GM12878 (cell line): ENCODE data around the gene ULBP1. TPM values are rescaled to one million over a fixed set of nuclear protein-coding genes. Genes with fewer than 3 reads are reported as not detected.

Source experiments
- ATAC-seq: fragments of 200-7000 bp; cut with Tn5 transposase; 3 replicates; pipeline ENCODE4 v1.9.1; 2020; ENCODE audit warnings: mild to moderate bottlenecking, moderate library complexity
- BruUV-seq: library from RNA; stranded (reverse); fragments of 400-500 nt; replicated peaks from 2 replicates; lab custom pipeline; 2021; lab: Mats Ljungman, UMichigan
- CTCF ChIA-PET: fragments of 300-600 bp; sonication (Branson Sonifier 250); formaldehyde crosslinking; extraction: SDS; loops from one replicate; lab custom pipeline; 2021; ENCODE audit warnings: inconsistent platforms; lab: Yijun Ruan, JAX
- POLR2A ChIA-PET: fragments of 350-600 bp; formaldehyde crosslinking; extraction: SDS; loops from one replicate; lab custom pipeline; 2021; ENCODE audit warnings: inconsistent platforms; lab: Charles Lee
- RAD21 ChIA-PET: fragments of 300-600 bp; sonication (Branson Sonifier 250); formaldehyde crosslinking; loops from one replicate; lab custom pipeline; 2023; ENCODE audit warnings: antibody characterized with exemption; ENCODE audit not compliant: unreplicated experiment; lab: Charles Lee
- SMC1A ChIA-PET: fragments of 300-600 bp; sonication (Branson Sonifier 250); formaldehyde crosslinking; loops from one replicate; lab custom pipeline; 2023; ENCODE audit not compliant: unreplicated experiment, uncharacterized antibody; lab: Charles Lee
- DNase-seq: peaks from one replicate; pipeline ENCODE4 v3.0.0-alpha.2; 2011; ENCODE audit warnings: low read depth, low spot score
- FAIRE-seq: peaks from 3 replicates; lab custom pipeline; 2011; peaks lifted over from hg19 to GRCh38; lab: Jason Lieb, UNC
- H2AFZ ChIP-seq: 2 replicates; pipeline ENCODE4 v1.6.0; 2011; ENCODE audit warnings: low read depth, low read length, control low read depth; ENCODE audit not compliant: control insufficient read depth
- H3K27ac ChIP-seq: 2 replicates; pipeline ENCODE4 v1.5.1; 2011; ENCODE audit warnings: control low read depth; ENCODE audit not compliant: control insufficient read depth, insufficient read depth
- H3K27me3 ChIP-seq, 2 experiments: replicated peaks in 1 of 2; 2 replicates each; pipeline versions ENCODE4 v1.6.0 to v1.6.1; 2011; ENCODE audit warnings: low read length in 1 of 2; ENCODE audit not compliant: control insufficient read depth in 2 of 2, insufficient read depth in 2 of 2
- H3K36me3 ChIP-seq, 2 experiments: 2 replicates each; pipeline ENCODE4 v1.5.1; 2011; ENCODE audit warnings: low read length in 1 of 2; ENCODE audit not compliant: control insufficient read depth in 2 of 2, insufficient read depth in 2 of 2
- H3K4me1 ChIP-seq: 2 replicates; pipeline ENCODE4 v1.6.1; 2011; ENCODE audit warnings: mild to moderate bottlenecking, low read length, moderate library complexity, mixed read lengths; ENCODE audit not compliant: control insufficient read depth, insufficient read depth
- H3K4me2 ChIP-seq: 2 replicates; pipeline ENCODE4 v1.6.0; 2011; ENCODE audit warnings: control low read depth; ENCODE audit not compliant: control insufficient read depth, insufficient read depth
- H3K4me3 ChIP-seq: fragments of 200-600 bp; sonication (generic); 2 replicates; pipeline ENCODE4 v1.5.1; 2016
- H3K79me2 ChIP-seq: 2 replicates; pipeline ENCODE4 v1.6.0; 2011; ENCODE audit warnings: low read length; ENCODE audit not compliant: control insufficient read depth, insufficient read depth
- H3K9ac ChIP-seq: 2 replicates; pipeline ENCODE4 v1.8.0; 2011; ENCODE audit warnings: low read length, control low read depth, mixed read lengths; ENCODE audit not compliant: control insufficient read depth, insufficient read depth
- H3K9me3 ChIP-seq: replicated peaks from 3 replicates; pipeline ENCODE4 v1.5.1; 2011; ENCODE audit warnings: mild to moderate bottlenecking, low read length; ENCODE audit not compliant: control insufficient read depth, insufficient read depth
- H4K20me1 ChIP-seq: 2 replicates; pipeline ENCODE4 v1.6.0; 2011; ENCODE audit not compliant: control insufficient read depth, insufficient read depth
- KDM1A ChIP-seq: fragments of 200-600 bp; sonication (generic); IDR thresholded peaks from 2 replicates; pipeline ENCODE4 v1.6.1; 2016; ENCODE audit warnings: borderline replicate concordance
- NRF1 ChIP-seq: conservative IDR thresholded peaks from 2 replicates; pipeline ENCODE4 v1.6.1; 2011; ENCODE audit warnings: mild to moderate bottlenecking, low read depth, low read length, improper control_type of control experiment
- PAX5 ChIP-seq: IDR thresholded peaks from 2 replicates; pipeline ENCODE4 v1.6.1; 2011; ENCODE audit warnings: low read depth, low read length, borderline replicate concordance
- PRDM15 ChIP-seq: fragments of 450-650 bp; formaldehyde crosslinking; IDR thresholded peaks from 2 replicates; pipeline ENCODE4 v1.4.0; 2020; ENCODE audit warnings: mild to moderate bottlenecking, moderate library complexity
- SUZ12 ChIP-seq: fragments of 200-600 bp; sonication (generic); IDR thresholded peaks from one replicate; pipeline ENCODE4 v1.6.1; 2018; ENCODE audit warnings: antibody characterized with exemption, mild to moderate bottlenecking; ENCODE audit not compliant: unreplicated experiment
- WGBS: methylation state at CpG from one replicate; pipeline ENCODE4 v1.1.6; 2016; ENCODE audit warnings: low lambda C conversion rate; ENCODE audit not compliant: insufficient replicate concordance, insufficient coverage; ENCODE audit errors: missing lambda C conversion rate; 5-methylcytosine and 5-hydroxymethylcytosine counted together
- in situ Hi-C: fragments of 300-500 bp; cut with MboI; formaldehyde crosslinking; loops from 9 replicates; pipeline ENCODE4 v1.14.3; 2018; ENCODE audit warnings: mixed read lengths
- intact Hi-C: fragments of 100-400 bp; cut with micrococcal nuclease; formaldehyde crosslinking; loops from one replicate; pipeline ENCODE4 v1.14.2; 2022; ENCODE audit not compliant: unreplicated experiment
- polyA plus RNA-seq, 11 experiments: library from polyadenylated mRNA; depleted of rRNA in 4 of 11; unstranded in 6 of 11; stranded (reverse) in 5 of 11; fragments of >200 nt; fragmentation: Nextera tagmentation in 4 of 11; fragmentation: Illumina TruSeq in 1 of 11; extraction: Ambion mirVana in 4 of 11; extraction: Trizol in 1 of 11; gene quantifications; 1 replicate in 1 of 11; 2 replicates in 10 of 11; pipeline versions ENCODE4 v1.2.1 to v1.2.3, GENCODE V29; 2011 to 2016; ENCODE audit warnings: inconsistent platforms in 2 of 11, missing spikeins in 2 of 11, low read depth in 1 of 11
- total RNA-seq, 4 experiments: library from RNA; depleted of rRNA in 3 of 4; stranded (reverse); fragments of >200 nt in 3 of 4; fragmentation: Illumina TruSeq in 1 of 4; extraction: Trizol in 1 of 4; gene quantifications; 2 replicates each; pipeline versions ENCODE4 v1.2.1 to v1.2.3, GENCODE V29; 2013 to 2021
- TF ChIP-seq, protein P1 (sequence below): IDR thresholded peaks from 2 replicates; pipeline ENCODE4 v1.6.1; 2011; ENCODE audit warnings: low read depth, low read length, improper control_type of control experiment, borderline replicate concordance

The ULBP1 gene
- total and polyA plus RNA-seq, 10 of the 15 experiments (the other 5 are each of a cell fraction or from before 2014, with no cell fraction given) = 0.02 to 0.12 (median 0.04) TPM; not detected in 7

DNA sequence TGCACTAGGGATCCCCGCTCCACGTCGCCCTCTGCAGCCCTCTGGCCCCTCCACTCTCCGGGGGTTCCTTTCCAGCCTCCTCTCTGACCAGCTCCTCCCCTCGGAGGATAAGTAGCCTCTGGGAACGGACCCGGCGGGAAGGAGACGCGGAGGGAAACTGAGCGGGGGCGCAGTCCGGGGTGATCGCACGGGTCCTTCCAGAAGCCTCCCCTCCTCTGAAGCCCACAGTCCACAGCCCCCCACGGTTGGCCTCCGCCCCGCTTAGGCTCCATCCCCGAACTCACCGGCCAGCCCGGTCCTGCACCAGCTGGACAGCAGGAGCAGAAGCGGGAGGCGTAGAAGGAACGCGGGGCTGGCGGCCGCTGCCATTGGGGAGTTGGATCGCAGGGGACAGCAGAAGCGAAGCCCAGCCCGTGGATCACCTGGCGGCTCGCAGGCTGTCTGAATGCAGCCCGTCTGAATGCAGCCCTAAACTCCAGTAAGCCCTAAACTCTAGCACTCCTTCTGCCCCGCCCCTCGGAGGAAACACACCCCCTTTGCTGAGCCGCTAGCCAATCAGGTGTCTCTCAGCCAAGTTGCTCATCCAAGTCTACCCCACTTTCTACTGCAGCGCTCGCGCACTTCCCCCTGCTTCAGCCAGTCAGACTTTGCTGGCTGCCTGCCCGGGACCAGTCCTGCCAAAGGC is 41.0 kb upstream of the ULBP1 start, which contains the start of gene RAET1G:
Gene RAET1G (minus strand): TSS at position 480 of the 685 bp plus-strand sequence. CDS start 111 bp downstream, at position 369.
- ChIA-PET POLR2A (no interaction called here), SMC1A (no interaction called here), RAD21 (no interaction called here), CTCF (no interaction called here)
- FAIRE-seq (no peak), DNase-seq (no peak), ATAC-seq (peak; percentile 46; the same call in 2 of the 3 replicates)
- Histone ChIP-seq H3K4me3 (no peak within 1 kb of the TSS), H3K36me3 (no peaks in the 10 kb centered on the region), H3K79me2 (no peaks in the 10 kb centered on the region), H4K20me1 (no peaks in the 10 kb centered on the region; the same call in 1 of the 2 replicates), H3K4me1 (no peaks in the 10 kb centered on the region), H3K4me2 (peak within 1 kb of the TSS; percentile 42; the same call in 1 of the 2 replicates), H3K9me3 (no peaks in the 10 kb centered on the region; the same call in 2 of the 3 replicates), H3K9ac (no peak within 1 kb of the TSS), H3K27ac (no peak within 1 kb of the TSS), H2AFZ (no peak within 1 kb of the TSS), H3K27me3 (peaks cover 5 to 17% of the 10 kb centered on the region in 2 experiments)
- intact Hi-C loops (no loop called here), in situ Hi-C loops (no loop called here)
- no TSS peak for BruUV-seq
- TF ChIP-seq KDM1A (no peak), SUZ12 (peak; percentile 82)
- WGBS = 37% methylated on average over 37 of the region's 40 CpGs

DNA sequence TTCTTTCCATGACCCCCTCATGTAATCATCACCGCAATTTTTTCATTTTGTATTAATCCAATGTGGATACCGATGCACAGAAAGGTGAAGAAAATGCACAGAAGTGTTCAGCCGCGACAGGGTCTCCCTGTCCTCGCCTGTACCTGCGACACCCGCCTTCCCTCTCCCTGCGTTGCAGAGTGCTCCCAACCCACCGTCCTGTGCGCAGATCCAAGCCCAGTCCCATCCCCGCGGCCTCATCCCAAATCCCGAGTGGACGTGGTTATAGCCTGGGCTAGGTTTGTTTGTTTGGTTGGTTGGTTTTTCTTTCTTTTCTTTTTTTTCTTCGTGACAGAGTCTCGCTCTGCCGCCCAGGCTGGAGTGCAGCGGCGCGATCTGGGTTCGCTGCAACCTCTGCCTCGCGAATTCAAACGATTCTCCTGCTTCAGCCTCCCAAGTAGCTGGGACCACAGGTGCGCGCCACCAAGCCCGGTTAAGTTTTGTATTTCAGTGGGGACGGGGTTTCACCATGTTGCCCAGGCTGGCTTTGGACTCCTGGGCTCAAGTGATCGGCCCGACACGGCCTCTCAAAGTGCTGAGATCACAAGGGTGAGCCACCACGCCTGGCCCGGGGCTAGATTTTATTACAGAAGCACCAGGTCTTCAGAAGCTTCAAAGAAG is 40.3 kb upstream of the ULBP1 start:
- peaks cover 5 to 17% of the 10 kb centered on the region in 2 experiments for H3K27me3 ChIP-seq
- POLR2A ChIA-PET = no interaction called here
- TF ChIP-seq, protein P1, sequence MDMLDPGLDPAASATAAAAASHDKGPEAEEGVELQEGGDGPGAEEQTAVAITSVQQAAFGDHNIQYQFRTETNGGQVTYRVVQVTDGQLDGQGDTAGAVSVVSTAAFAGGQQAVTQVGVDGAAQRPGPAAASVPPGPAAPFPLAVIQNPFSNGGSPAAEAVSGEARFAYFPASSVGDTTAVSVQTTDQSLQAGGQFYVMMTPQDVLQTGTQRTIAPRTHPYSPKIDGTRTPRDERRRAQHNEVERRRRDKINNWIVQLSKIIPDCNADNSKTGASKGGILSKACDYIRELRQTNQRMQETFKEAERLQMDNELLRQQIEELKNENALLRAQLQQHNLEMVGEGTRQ = no peak
- no peak for TF ChIP-seq PAX5
- TF ChIP-seq PRDM15 (CRISPR knock-in tag) = no peak
- TF ChIP-seq NRF1 = no peak
- TF ChIP-seq, all 136 proteins: peak for 0
- Histone ChIP-seq H3K9me3 (no peaks in the 10 kb centered on the region; the same call in 2 of the 3 replicates), H3K79me2 (no peaks in the 10 kb centered on the region), H3K27ac (no peak overlapping the region), H4K20me1 (no peaks in the 10 kb centered on the region; the same call in 1 of the 2 replicates), H3K4me2 (peak overlapping the region; percentile 42; the same call in 1 of the 2 replicates), H3K9ac (no peak overlapping the region), H3K36me3 (no peaks in the 10 kb centered on the region), H3K4me1 (no peaks in the 10 kb centered on the region), H2AFZ (no peak overlapping the region), H3K4me3 (no peak overlapping the region)
- DNase-seq (no peak), ATAC-seq (no peak), FAIRE-seq (no peak)
- in situ Hi-C loops (no loop called here), intact Hi-C loops (no loop called here)
- ChIA-PET CTCF (interaction anchor here (0.6 to 2.1 kb wide), 3 partner anchors 87 to 150 kb away, joined by 3 to 11 read pairs (median 3); no protein-coding TSS in a partner anchor), RAD21 (interaction anchor here (1.3 kb wide), 1 partner anchor 11 kb away, joined by 3 read pairs; no protein-coding TSS in a partner anchor), SMC1A (no interaction called here)
- 27% methylated on average over 33 of the region's 33 CpGs for WGBS
- BruUV-seq = no TSS peak
